ENCODE results near the gene LEF1.
"Not testable (repeated sequence)": the region's sequence is repeated elsewhere in the genome, so short reads cannot be mapped to it uniquely, and the experiment has no call there.

Gene LEF1

GRCh38 chr4:108058685-108059440, 109.9 kb downstream of the LEF1 start:
- no peaks in the 10 kb centered on the region for H3K9me3 Mint-ChIP-seq
- no peaks in the 10 kb centered on the region for H3K27me3 Mint-ChIP-seq
- H3K27ac Mint-ChIP-seq, result no peak overlapping the region
- peaks cover 71% of the 10 kb centered on the region for H3K4me1 Mint-ChIP-seq (ENCODE audit: low read depth)
- peaks cover 21% of the 10 kb centered on the region for H3K36me3 Mint-ChIP-seq (ENCODE audit: low read depth)
- H3K4me3 Mint-ChIP-seq, result no peak overlapping the region

GRCh38 chr4:108056418-108056817, 112.3 kb downstream of the LEF1 start:
- H3K4me3 Mint-ChIP-seq, result no peak overlapping the region
- peaks cover 80% of the 10 kb centered on the region for H3K4me1 Mint-ChIP-seq (ENCODE audit: low read depth)
- H3K36me3 Mint-ChIP-seq (ENCODE audit: low read depth), result peaks cover 8% of the 10 kb centered on the region
- peak overlapping the region; percentile 61 for H3K27ac Mint-ChIP-seq
- no peaks in the 10 kb centered on the region for H3K27me3 Mint-ChIP-seq
- H3K9me3 Mint-ChIP-seq, result no peaks in the 10 kb centered on the region

GRCh38 chr4:108055787-108056186, 112.9 kb downstream of the LEF1 start:
- Mint-ChIP-seq H3K4me1 (ENCODE audit: low read depth) (peaks cover 82% of the 10 kb centered on the region), H3K27ac (peak overlapping the region; percentile 28)

GRCh38 chr4:108054025-108054638, 114.6 kb downstream of the LEF1 start:
- Mint-ChIP-seq H3K27me3 (no peaks in the 10 kb centered on the region), H3K9me3 (no peaks in the 10 kb centered on the region), H3K4me1 (ENCODE audit: low read depth) (peaks cover 89% of the 10 kb centered on the region), H3K27ac (peak overlapping the region; percentile 81), H3K36me3 (ENCODE audit: low read depth) (peaks cover 17% of the 10 kb centered on the region), H3K4me3 (peak overlapping the region; percentile 47)

More at GRCh38 chr4:108055787-108056186, 112.9 kb downstream of the LEF1 start:
- Mint-ChIP-seq H3K9me3 (no peaks in the 10 kb centered on the region), H3K27me3 (no peaks in the 10 kb centered on the region), H3K36me3 (ENCODE audit: low read depth) (peaks cover 8% of the 10 kb centered on the region), H3K4me3 (no peak overlapping the region)

GRCh38 chr4:108053251-108053711, 115.5 kb downstream of the LEF1 start:
- H3K9me3 Mint-ChIP-seq, result no peaks in the 10 kb centered on the region
- H3K4me3 Mint-ChIP-seq, result peak overlapping the region; percentile 47
- peak overlapping the region; percentile 81 for H3K27ac Mint-ChIP-seq
- H3K36me3 Mint-ChIP-seq (ENCODE audit: low read depth), result peaks cover 26% of the 10 kb centered on the region
- no peaks in the 10 kb centered on the region for H3K27me3 Mint-ChIP-seq
- peaks cover 91% of the 10 kb centered on the region for H3K4me1 Mint-ChIP-seq (ENCODE audit: low read depth)

- peak overlapping the region; percentile 81 for H3K27ac Mint-ChIP-seq
- no peaks in the 10 kb centered on the region for H3K9me3 Mint-ChIP-seq
- no peaks in the 10 kb centered on the region for H3K27me3 Mint-ChIP-seq
- peaks cover 92% of the 10 kb centered on the region for H3K4me1 Mint-ChIP-seq (ENCODE audit: low read depth)
- no peak overlapping the region for H3K4me3 Mint-ChIP-seq
- H3K36me3 Mint-ChIP-seq (ENCODE audit: low read depth), result peaks cover 29% of the 10 kb centered on the region
These were observed 116.1 kb downstream of the LEF1 start for GRCh38 chr4:108052558-108053120.

GRCh38 chr4:108051343-108051742, 117.4 kb downstream of the LEF1 start:
- H3K4me1 Mint-ChIP-seq (ENCODE audit: low read depth), result peaks cover 87% of the 10 kb centered on the region
- no peaks in the 10 kb centered on the region for H3K27me3 Mint-ChIP-seq
- peaks cover 37% of the 10 kb centered on the region for H3K36me3 Mint-ChIP-seq (ENCODE audit: low read depth)
- no peaks in the 10 kb centered on the region for H3K9me3 Mint-ChIP-seq
- peak overlapping the region; percentile 99 for H3K27ac Mint-ChIP-seq
- H3K4me3 Mint-ChIP-seq, result no peak overlapping the region

GRCh38 chr4:108050166-108051111, 118.3 kb downstream of the LEF1 start:
- Mint-ChIP-seq H3K36me3 (ENCODE audit: low read depth) (peaks cover 46% of the 10 kb centered on the region), H3K27ac (peak overlapping the region; percentile 99), H3K4me3 (peak overlapping the region; percentile 87), H3K4me1 (ENCODE audit: low read depth) (peaks cover 87% of the 10 kb centered on the region)
- not testable (repeated sequence) for H3K9me3 Mint-ChIP-seq, H3K27me3 Mint-ChIP-seq

GRCh38 chr4:108049406-108049805, 119.3 kb downstream of the LEF1 start:
- peak overlapping the region; percentile 87 for H3K4me3 Mint-ChIP-seq
- H3K4me1 Mint-ChIP-seq (ENCODE audit: low read depth), result peaks cover 87% of the 10 kb centered on the region
- H3K36me3 Mint-ChIP-seq (ENCODE audit: low read depth), result peaks cover 52% of the 10 kb centered on the region
- H3K27ac Mint-ChIP-seq, result peak overlapping the region; percentile 99
- no peaks in the 10 kb centered on the region for H3K9me3 Mint-ChIP-seq
- no peaks in the 10 kb centered on the region for H3K27me3 Mint-ChIP-seq

GRCh38 chr4:108048997-108049396, 119.7 kb downstream of the LEF1 start:
- peaks cover 52% of the 10 kb centered on the region for H3K36me3 Mint-ChIP-seq (ENCODE audit: low read depth)
- peaks cover 87% of the 10 kb centered on the region for H3K4me1 Mint-ChIP-seq (ENCODE audit: low read depth)
- no peaks in the 10 kb centered on the region for H3K9me3 Mint-ChIP-seq
- peak overlapping the region; percentile 87 for H3K4me3 Mint-ChIP-seq
- no peaks in the 10 kb centered on the region for H3K27me3 Mint-ChIP-seq
- H3K27ac Mint-ChIP-seq, result peak overlapping the region; percentile 99

- Mint-ChIP-seq H3K4me3 (no peak overlapping the region), H3K36me3 (ENCODE audit: low read depth) (peaks cover 52% of the 10 kb centered on the region), H3K4me1 (ENCODE audit: low read depth) (peaks cover 87% of the 10 kb centered on the region), H3K27ac (peak overlapping the region; percentile 99), H3K9me3 (no peaks in the 10 kb centered on the region), H3K27me3 (no peaks in the 10 kb centered on the region)
These were observed 120.6 kb downstream of the LEF1 start for GRCh38 chr4:108048157-108048556.

- no peaks in the 10 kb centered on the region for H3K27me3 Mint-ChIP-seq
- no peak overlapping the region for H3K4me3 Mint-ChIP-seq
- peaks cover 79% of the 10 kb centered on the region for H3K4me1 Mint-ChIP-seq (ENCODE audit: low read depth)
- H3K27ac Mint-ChIP-seq, result no peak overlapping the region
- H3K36me3 Mint-ChIP-seq (ENCODE audit: low read depth), result peaks cover 49% of the 10 kb centered on the region
- no peaks in the 10 kb centered on the region for H3K9me3 Mint-ChIP-seq
These were observed 121.5 kb downstream of the LEF1 start for GRCh38 chr4:108047199-108047598.

GRCh38 chr4:108045687-108046024, 123.1 kb downstream of the LEF1 start:
- Mint-ChIP-seq H3K9me3 (no peaks in the 10 kb centered on the region), H3K4me1 (ENCODE audit: low read depth) (peaks cover 64% of the 10 kb centered on the region), H3K27ac (peak overlapping the region; percentile 92), H3K4me3 (peak overlapping the region; percentile 20), H3K36me3 (ENCODE audit: low read depth) (peaks cover 48% of the 10 kb centered on the region), H3K27me3 (no peaks in the 10 kb centered on the region)

GRCh38 chr4:108044951-108045686, 123.6 kb downstream of the LEF1 start:
- peak overlapping the region; percentile 20 for H3K4me3 Mint-ChIP-seq
- H3K9me3 Mint-ChIP-seq, result no peaks in the 10 kb centered on the region
- H3K36me3 Mint-ChIP-seq (ENCODE audit: low read depth), result peaks cover 47% of the 10 kb centered on the region
- H3K27ac Mint-ChIP-seq, result peak overlapping the region; percentile 92
- H3K27me3 Mint-ChIP-seq, result no peaks in the 10 kb centered on the region
- H3K4me1 Mint-ChIP-seq (ENCODE audit: low read depth), result peaks cover 59% of the 10 kb centered on the region

Measured in stimulated activated naive CD8-positive, alpha-beta T cell treated with anti-CD3 and anti-CD28 coated beads, Interleukin-15, Interleukin-2, amounts not matched to agents 100 ng/mL and 50 ng/mL, for 24 hours (primary cell).